Measurements from ENCODE around the gene IPO4. TPM values are rescaled to one million over a fixed set of nuclear protein-coding genes. Genes with fewer than 3 reads are reported as not detected.
A peak's percentile ranks its signal among the peaks of the same experiment; 100 is the strongest.

Gene IPO4
- total RNA-seq, 6 experiments from 2014 or later, result 70.4 to 85.2 (median 79.4) TPM

DNA sequence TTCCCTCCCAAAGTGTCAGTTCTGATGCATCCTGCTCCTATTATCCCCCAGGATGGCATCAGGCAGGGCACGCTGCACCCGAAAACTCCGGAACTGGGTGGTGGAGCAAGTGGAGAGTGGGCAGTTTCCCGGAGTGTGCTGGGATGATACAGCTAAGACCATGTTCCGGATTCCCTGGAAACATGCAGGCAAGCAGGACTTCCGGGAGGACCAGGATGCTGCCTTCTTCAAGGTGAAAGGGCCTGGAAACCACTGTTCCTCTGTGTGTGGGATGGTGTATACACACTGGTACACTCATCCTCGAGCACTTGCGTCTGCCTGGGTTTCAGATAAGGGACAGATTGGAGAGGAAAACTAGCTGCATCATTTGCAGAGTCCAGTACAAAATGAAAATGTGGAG lies 26.5 kb downstream of the IPO4 start:
- Mint-ChIP-seq H3K36me3 (ENCODE audit: low read depth) (peaks cover 18% of the 10 kb centered on the region), H3K4me3 (peak overlapping the region; percentile 94), H3K9me3 (no peaks in the 10 kb centered on the region), H3K4me1 (ENCODE audit: low read depth) (peaks cover 26% of the 10 kb centered on the region), H3K27ac (peak overlapping the region; percentile 89), H3K27me3 (ENCODE audit: insufficient read depth) (peaks cover 3% of the 10 kb centered on the region; the same call in 1 of the 2 replicates)
- peak; percentile 9 for DNase-seq
- TF ChIP-seq, protein P1, sequence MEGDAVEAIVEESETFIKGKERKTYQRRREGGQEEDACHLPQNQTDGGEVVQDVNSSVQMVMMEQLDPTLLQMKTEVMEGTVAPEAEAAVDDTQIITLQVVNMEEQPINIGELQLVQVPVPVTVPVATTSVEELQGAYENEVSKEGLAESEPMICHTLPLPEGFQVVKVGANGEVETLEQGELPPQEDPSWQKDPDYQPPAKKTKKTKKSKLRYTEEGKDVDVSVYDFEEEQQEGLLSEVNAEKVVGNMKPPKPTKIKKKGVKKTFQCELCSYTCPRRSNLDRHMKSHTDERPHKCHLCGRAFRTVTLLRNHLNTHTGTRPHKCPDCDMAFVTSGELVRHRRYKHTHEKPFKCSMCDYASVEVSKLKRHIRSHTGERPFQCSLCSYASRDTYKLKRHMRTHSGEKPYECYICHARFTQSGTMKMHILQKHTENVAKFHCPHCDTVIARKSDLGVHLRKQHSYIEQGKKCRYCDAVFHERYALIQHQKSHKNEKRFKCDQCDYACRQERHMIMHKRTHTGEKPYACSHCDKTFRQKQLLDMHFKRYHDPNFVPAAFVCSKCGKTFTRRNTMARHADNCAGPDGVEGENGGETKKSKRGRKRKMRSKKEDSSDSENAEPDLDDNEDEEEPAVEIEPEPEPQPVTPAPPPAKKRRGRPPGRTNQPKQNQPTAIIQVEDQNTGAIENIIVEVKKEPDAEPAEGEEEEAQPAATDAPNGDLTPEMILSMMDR (IDR thresholded peaks at IDR 0.05), result no peak

DNA sequence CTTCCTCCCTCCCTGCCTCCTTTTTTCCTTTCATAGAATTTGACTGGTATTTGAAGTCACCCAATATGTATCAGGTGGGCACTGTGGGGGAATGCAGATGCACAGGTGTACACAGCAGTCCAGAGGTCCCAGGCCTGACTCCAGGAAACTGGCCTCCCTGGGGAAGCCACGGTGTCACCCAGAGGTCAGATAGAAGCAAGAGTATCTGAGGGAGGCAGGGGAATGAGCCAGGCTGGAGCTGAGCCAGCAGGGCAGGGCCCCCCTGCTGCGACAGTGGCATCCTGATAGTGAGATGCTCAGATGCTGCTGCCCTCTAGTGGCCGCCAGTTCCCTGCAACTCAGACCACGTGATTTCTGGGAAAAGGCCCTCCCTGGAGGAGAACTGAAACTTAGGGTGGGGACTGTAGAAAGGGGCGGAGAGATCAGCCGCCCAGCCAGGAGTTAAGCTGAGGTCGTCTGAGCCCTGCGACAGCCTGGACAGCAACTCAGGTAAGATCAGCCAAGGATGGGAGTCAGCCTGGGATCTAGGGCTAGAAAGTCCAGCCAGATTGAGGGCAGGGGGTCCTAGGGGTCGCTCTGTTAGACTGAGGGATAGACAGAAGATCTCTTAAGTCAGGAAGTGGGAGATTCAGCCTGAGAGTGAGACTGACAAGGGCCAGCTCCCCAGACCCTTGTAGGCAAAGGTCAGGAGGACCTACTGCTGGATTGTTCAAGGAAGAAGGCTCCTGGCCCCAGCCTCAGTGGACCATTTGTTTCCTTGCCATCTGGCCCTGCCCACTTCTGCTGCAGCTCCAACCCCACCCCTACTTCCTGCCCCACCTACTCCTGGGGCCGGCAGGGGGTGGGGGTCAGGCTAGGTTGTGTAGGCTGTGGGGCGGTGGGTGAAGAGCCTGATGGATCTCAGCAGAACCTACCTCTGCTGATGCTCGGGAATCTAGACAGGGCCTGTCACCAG lies 27.5 kb downstream of the IPO4 start, which contains the start of gene IRF9:
Gene IRF9, plus strand, starts transcription at position 416 of the 955 bp plus-strand sequence. CDS start 880 bp downstream, outside the sequence.
- Mint-ChIP-seq H3K27ac (peak within 1 kb of the TSS; percentile 89), H3K4me1 (ENCODE audit: low read depth) (peaks cover 26% of the 10 kb centered on the region), H3K9me3 (no peaks in the 10 kb centered on the region), H3K36me3 (ENCODE audit: low read depth) (peaks cover 24% of the 10 kb centered on the region), H3K4me3 (peak within 1 kb of the TSS; percentile 94), H3K27me3 (ENCODE audit: insufficient read depth) (peaks cover 3% of the 10 kb centered on the region; the same call in 1 of the 2 replicates)
- TF ChIP-seq, protein P1 (IDR thresholded peaks at IDR 0.05), result peak; percentile 98
- DNase-seq, result peak; percentile 93

DNA sequence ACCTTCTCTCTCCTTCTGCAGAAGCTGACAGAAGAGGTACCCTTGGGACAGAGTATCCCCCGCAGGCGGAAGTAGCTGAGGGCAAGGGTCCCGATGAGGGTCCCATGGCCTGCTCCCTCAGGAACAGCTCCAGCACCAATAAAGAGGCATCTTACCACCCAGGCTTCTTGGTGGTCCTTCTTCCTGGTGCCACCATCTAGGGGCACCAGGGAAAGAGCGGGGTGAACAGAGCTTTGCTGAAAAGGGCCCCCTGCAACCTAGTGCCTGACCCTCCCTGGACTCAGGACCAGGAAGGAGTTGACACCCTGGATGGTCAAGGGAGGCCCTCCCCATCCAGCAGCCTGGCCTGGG lies 28.1 kb downstream of the IPO4 start:
- Mint-ChIP-seq H3K4me1 (ENCODE audit: low read depth) (peaks cover 26% of the 10 kb centered on the region), H3K4me3 (no peak overlapping the region), H3K9me3 (no peaks in the 10 kb centered on the region), H3K27ac (peak overlapping the region; percentile 89), H3K36me3 (ENCODE audit: low read depth) (peaks cover 30% of the 10 kb centered on the region), H3K27me3 (ENCODE audit: insufficient read depth) (peaks cover 3% of the 10 kb centered on the region; the same call in 1 of the 2 replicates)
- TF ChIP-seq, protein P1 (IDR thresholded peaks at IDR 0.05), result no peak
- no peak for DNase-seq

GRCh38 chr14:24159777-24160498 lies 28.7 kb downstream of the IPO4 start:
- Mint-ChIP-seq H3K4me1 (ENCODE audit: low read depth) (peaks cover 26% of the 10 kb centered on the region), H3K9me3 (no peaks in the 10 kb centered on the region), H3K36me3 (ENCODE audit: low read depth) (peaks cover 30% of the 10 kb centered on the region), H3K27me3 (ENCODE audit: insufficient read depth) (peaks cover 3% of the 10 kb centered on the region; the same call in 1 of the 2 replicates), H3K27ac (peak overlapping the region; percentile 36), H3K4me3 (no peak overlapping the region)
- no peak for DNase-seq
- TF ChIP-seq, protein P1 (IDR thresholded peaks at IDR 0.05), result no peak

GRCh38 chr14:24157331-24157730 lies 31.3 kb downstream of the IPO4 start:
- TF ChIP-seq, protein P1 (IDR thresholded peaks at IDR 0.05), result no peak
- peaks cover 18% of the 10 kb centered on the region for H3K4me1 Mint-ChIP-seq (ENCODE audit: low read depth)
- no peak for DNase-seq
- peaks cover 3% of the 10 kb centered on the region; the same call in 1 of the 2 replicates for H3K27me3 Mint-ChIP-seq (ENCODE audit: insufficient read depth)
- H3K4me3 Mint-ChIP-seq, result no peak overlapping the region
- H3K9me3 Mint-ChIP-seq, result no peaks in the 10 kb centered on the region
- peaks cover 34% of the 10 kb centered on the region for H3K36me3 Mint-ChIP-seq (ENCODE audit: low read depth)
- no peak overlapping the region for H3K27ac Mint-ChIP-seq
